K562 (cell line): ENCODE results near the gene IGLON5. TPM values are rescaled to one million over a fixed set of nuclear protein-coding genes. Genes with fewer than 3 reads are reported as not detected.
A peak's percentile ranks its signal among the peaks of the same experiment; 100 is the strongest.

Experiments used
- ARID4B ChIP-seq: sonication (generic); formaldehyde crosslinking; IDR thresholded peaks from 2 replicates; pipeline ENCODE4 v1.8.0; 2022; ENCODE audit warnings: mild to moderate bottlenecking, missing genetic modification reagents
- ETS1 ChIP-seq: conservative IDR thresholded peaks from 2 replicates; pipeline ENCODE4 v1.6.1; 2011; ENCODE audit warnings: low read depth, mild to moderate bottlenecking, low read length; ENCODE audit not compliant: control insufficient read depth
- MAFF ChIP-seq: IDR thresholded peaks from 2 replicates; pipeline ENCODE4 v1.6.1; 2012; ENCODE audit warnings: low read length, improper control_type of control experiment
- MTA2 ChIP-seq: fragments of 450-650 bp; IDR thresholded peaks from 2 replicates; pipeline ENCODE4 v1.6.1; 2016; ENCODE audit warnings: low read depth
- PHTF2 ChIP-seq: fragments of 250-450 bp; sonication (Bioruptor Pico); IDR thresholded peaks from 2 replicates; pipeline ENCODE4 v1.5.0; 2021; ENCODE audit warnings: mild to moderate bottlenecking
- PKNOX1 ChIP-seq: fragments of 450-650 bp; IDR thresholded peaks from 2 replicates; pipeline ENCODE4 v1.6.1; 2016
- PML ChIP-seq: IDR thresholded peaks from 2 replicates; pipeline ENCODE4 v1.6.1; 2012; ENCODE audit warnings: low read length, inconsistent platforms
- SMARCA4 ChIP-seq: fragments of 450-650 bp; IDR thresholded peaks from 2 replicates; pipeline ENCODE4 v1.6.1; 2016
- SUPT5H ChIP-seq: fragments of 450-650 bp; IDR thresholded peaks from 2 replicates; pipeline ENCODE4 v1.6.1; 2016
- TEAD1 ChIP-seq, 2 experiments: fragments of 450-650 bp in 1 of 2; sonication (generic) in 1 of 2; formaldehyde crosslinking; IDR thresholded peaks; 2 replicates each; pipeline versions ENCODE4 v1.4.0 to v1.8.0; 2020 to 2022; ENCODE audit warnings: mild to moderate bottlenecking in 2 of 2, missing genetic modification reagents in 1 of 2
- TSC22D4 ChIP-seq: fragments of 450-650 bp; IDR thresholded peaks from 2 replicates; pipeline ENCODE4 v1.6.1; 2016; ENCODE audit warnings: missing genetic modification characterization, missing biosample characterization, control low read depth
- ZNF444 ChIP-seq: fragments of 250-450 bp; sonication (Bioruptor Pico); IDR thresholded peaks from 2 replicates; pipeline ENCODE4 v1.4.0; 2020; ENCODE audit warnings: mild to moderate bottlenecking, moderate library complexity
- ZNF512 ChIP-seq: IDR thresholded peaks from 2 replicates; pipeline ENCODE4 v1.6.1; 2016; ENCODE audit warnings: missing genetic modification characterization, missing compliant biosample characterization
- polyA plus RNA-seq, 8 experiments: library from polyadenylated mRNA; depleted of rRNA in 4 of 8; stranded (reverse) in 5 of 8; unstranded in 3 of 8; fragments of >200 nt; fragmentation: Nextera tagmentation in 2 of 8; fragmentation: Illumina TruSeq in 1 of 8; extraction: Ambion mirVana in 2 of 8; extraction: Trizol in 1 of 8; gene quantifications; 2 replicates each; pipeline versions ENCODE4 v1.2.1 to v1.2.3, GENCODE V29; 2011 to 2014; ENCODE audit warnings: inconsistent platforms in 1 of 8, missing spikeins in 1 of 8
- total RNA-seq, 7 experiments: library from RNA; depleted of rRNA in 6 of 7; stranded (reverse); fragments of >200 nt in 6 of 7; fragmentation: Illumina TruSeq in 2 of 7; extraction: Trizol in 2 of 7; gene quantifications; 2 replicates each; pipeline versions ENCODE4 v1.2.1 to v1.2.3, GENCODE V29; 2011 to 2021; ENCODE audit warnings: low replicate concordance in 1 of 7
- TF ChIP-seq, protein P1 (sequence below), 2 experiments: fragments of 450-650 bp in 1 of 2; sonication (generic) in 1 of 2; formaldehyde crosslinking in 1 of 2; IDR thresholded peaks in 1 of 2; conservative IDR thresholded peaks in 1 of 2; 2 replicates each; pipeline versions ENCODE4 v1.6.1 to v1.8.1; 2016 to 2023; ENCODE audit warnings: mild to moderate bottlenecking in 2 of 2, moderate library complexity in 2 of 2, inconsistent platforms in 1 of 2, missing genetic modification reagents in 1 of 2
- TF ChIP-seq, protein P2 (sequence below): fragments of 450-650 bp; IDR thresholded peaks from one replicate; pipeline ENCODE4 v1.6.1; 2018; ENCODE audit warnings: mild to moderate bottlenecking, moderate library complexity; ENCODE audit not compliant: partially characterized antibody
- TF ChIP-seq, protein P3 (sequence below): sonication (generic); formaldehyde crosslinking; IDR thresholded peaks from 2 replicates; pipeline ENCODE4 v1.8.1; 2023; ENCODE audit warnings: mild to moderate bottlenecking, missing genetic modification reagents

IGLON5 gene
- total and polyA plus RNA-seq, 9 of the 15 experiments (the other 6 are each of a cell fraction or from before 2014, with no cell fraction given): 0.03 to 0.22 (median 0.14) TPM; not detected in 2

DNA sequence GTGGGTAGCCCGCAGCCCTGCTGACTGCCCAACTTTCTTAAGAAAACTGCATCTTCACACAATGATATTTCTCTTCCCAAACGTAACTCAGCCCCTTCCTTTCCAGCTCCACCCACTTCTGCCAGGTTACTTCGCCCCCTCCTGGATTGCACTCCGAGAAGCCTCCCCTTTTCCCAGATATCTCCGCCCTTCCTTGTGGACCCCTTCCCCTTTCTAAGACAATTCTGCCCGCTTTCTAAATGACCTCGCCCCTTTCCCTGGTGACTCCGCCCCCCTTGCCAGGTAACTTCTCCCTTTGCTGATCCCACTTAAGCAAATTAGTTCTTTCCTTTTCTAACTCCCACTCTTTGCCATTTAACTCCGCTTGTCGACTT lies 27.9 kb downstream of the IGLON5 start (continued):
- TF ChIP-seq PKNOX1: no peak
- TF ChIP-seq PHTF2 (CRISPR knock-in tag): no peak
- TF ChIP-seq SUPT5H: peak; percentile 43
- no peak for TF ChIP-seq ETS1
- TF ChIP-seq SMARCA4: peak; percentile 58
- no peak for TF ChIP-seq MAFF
- TF ChIP-seq, protein P1, sequence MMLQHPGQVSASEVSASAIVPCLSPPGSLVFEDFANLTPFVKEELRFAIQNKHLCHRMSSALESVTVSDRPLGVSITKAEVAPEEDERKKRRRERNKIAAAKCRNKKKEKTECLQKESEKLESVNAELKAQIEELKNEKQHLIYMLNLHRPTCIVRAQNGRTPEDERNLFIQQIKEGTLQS (IDR thresholded peaks at IDR 0.05): no peak
- TF ChIP-seq, protein P1 (CRISPR knock-in tag; conservative IDR thresholded peaks at IDR 0.05): no peak
- 0 out of 4 replicates have a peak, but pooled peaks of 1 of the 2 experiments have one; percentile 42 for TF ChIP-seq TEAD1 (CRISPR knock-in tag; IDR thresholded peaks at IDR 0.05)
- no peak for TF ChIP-seq ZNF444 (CRISPR knock-in tag)
- TF ChIP-seq MTA2: no peak
- TF ChIP-seq, protein P2, sequence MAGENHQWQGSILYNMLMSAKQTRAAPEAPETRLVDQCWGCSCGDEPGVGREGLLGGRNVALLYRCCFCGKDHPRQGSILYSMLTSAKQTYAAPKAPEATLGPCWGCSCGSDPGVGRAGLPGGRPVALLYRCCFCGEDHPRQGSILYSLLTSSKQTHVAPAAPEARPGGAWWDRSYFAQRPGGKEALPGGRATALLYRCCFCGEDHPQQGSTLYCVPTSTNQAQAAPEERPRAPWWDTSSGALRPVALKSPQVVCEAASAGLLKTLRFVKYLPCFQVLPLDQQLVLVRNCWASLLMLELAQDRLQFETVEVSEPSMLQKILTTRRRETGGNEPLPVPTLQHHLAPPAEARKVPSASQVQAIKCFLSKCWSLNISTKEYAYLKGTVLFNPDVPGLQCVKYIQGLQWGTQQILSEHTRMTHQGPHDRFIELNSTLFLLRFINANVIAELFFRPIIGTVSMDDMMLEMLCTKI: no peak
- no peak for TF ChIP-seq PML
- TF ChIP-seq, protein P3, sequence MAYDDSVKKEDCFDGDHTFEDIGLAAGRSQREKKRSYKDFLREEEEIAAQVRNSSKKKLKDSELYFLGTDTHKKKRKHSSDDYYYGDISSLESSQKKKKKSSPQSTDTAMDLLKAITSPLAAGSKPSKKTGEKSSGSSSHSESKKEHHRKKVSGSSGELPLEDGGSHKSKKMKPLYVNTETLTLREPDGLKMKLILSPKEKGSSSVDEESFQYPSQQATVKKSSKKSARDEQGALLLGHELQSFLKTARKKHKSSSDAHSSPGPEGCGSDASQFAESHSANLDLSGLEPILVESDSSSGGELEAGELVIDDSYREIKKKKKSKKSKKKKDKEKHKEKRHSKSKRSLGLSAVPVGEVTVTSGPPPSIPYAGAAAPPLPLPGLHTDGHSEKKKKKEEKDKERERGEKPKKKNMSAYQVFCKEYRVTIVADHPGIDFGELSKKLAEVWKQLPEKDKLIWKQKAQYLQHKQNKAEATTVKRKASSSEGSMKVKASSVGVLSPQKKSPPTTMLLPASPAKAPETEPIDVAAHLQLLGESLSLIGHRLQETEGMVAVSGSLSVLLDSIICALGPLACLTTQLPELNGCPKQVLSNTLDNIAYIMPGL: no peak
- no peak for TF ChIP-seq ARID4B (CRISPR knock-in tag)
- TF ChIP-seq TSC22D4 (tag): no peak
- no peak for TF ChIP-seq ZNF512 (tag)
